Hematopoietic multipotent progenitor cell treated with erythropoietin and hydrocortisone succinate and interleukin-3 and kit ligand, for 6 days (in vitro differentiated cells): ENCODE results near the gene GSTCD.
"Not testable (repeated sequence)": the region's sequence is repeated elsewhere in the genome, so short reads cannot be mapped to it uniquely, and the experiment has no call there.

Experiments
- DNase-seq: peaks from one replicate; pipeline ENCODE4 v3.0.0-alpha.2; 2015

The GSTCD gene, protein sequence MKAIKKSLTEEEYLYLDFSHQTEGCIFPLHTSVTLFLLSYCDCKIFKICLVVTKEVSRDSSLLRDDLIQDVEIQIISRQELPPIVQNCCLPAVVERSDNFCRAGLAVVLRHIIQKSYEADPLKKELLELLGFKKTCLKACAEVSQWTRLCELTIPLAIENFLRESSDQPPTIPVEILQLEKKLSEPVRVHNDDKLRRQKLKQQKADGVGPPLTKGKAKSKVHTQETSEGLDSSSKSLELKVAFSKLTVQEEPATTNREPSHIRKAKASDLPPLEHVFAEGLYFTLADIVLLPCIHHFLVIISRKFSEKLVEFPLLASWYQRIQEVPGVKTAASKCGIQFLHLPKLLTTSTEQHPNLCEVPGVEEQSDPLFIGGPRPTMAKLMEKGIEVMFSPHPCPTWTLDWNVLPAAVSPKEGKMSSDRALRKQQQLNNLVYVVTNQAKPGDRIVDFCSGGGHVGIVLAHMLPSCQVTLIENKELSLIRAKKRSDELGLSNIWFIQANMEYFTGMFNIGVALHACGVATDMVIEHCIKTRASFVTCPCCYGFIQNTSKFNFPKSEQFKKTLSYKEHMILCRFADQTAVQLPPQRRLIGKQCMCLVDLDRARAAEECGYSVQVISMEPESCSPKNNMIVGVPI

DNA sequence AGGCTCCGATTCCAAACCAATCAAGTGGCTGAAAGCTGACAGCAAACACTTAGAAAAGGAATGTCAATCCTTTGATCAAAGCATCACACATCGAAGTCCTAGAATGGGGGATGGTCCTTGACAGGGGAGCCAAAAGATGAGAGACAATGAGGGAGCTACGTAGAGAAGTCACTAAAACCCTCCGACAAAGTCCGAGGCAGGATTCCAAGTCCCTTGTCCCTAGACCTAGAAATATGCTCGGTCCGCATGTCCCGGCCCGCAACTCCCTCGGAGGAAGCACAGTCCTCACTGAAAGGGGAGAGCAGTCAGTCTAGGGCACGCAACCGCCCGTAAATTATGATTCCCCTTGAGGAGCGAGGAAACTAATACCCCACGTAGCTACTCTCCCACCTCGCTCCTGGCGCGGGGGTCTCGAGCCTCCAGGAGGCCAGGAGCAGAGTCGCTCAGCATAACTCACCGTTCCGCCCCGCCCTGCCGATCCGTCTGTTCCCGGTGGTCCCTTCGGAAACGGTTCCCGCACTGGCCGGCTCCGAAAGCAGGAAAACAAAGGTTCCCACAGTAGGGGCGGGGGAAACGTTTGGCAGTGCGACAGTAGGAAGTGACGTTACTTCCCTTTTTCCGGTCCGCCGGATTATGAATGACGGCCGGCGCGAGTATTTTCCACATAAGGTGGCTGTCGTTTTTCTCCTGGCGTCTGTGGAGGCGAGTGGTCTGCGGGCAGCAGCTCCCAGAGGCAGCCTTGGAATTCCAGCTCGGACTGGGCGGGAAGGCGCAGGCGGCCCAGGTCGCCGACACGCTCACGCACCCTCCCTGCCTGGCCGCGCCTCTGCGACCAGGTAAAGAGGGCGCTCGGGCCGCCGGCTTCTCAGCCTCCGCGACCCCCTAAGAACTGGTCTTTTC is at the start of gene GSTCD, which contains the start of gene INTS12:
TSS of gene GSTCD (plus strand) at position 604 of the 900 bp plus-strand sequence. CDS start 8,830 bp downstream, outside the sequence.
TSS of gene INTS12 (minus strand) at position 509 of the 900 bp plus-strand sequence. CDS start 8,684 bp downstream, outside the sequence.
- DNase-seq = peak; percentile 97

DNA sequence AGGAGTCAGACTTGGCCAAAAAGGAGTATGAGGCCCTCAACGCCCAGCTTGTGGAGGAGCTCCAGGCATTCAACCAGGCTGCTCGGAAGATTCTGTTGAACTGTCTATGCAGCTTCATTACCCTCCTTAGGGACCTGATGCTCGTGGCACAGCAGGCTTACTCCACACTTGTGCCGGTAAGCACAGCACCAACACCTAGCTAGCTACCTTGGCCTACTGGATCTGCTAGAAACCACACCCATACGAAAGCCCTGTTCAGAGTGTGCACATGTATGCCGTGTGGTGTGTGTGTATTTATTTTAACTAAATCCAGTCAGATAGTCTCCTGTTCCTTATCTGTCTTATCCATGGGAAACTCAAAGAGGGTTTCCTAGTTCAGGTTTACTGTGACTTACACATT is 49.4 kb upstream of the GSTCD start:
- DNase-seq = no peak

DNA sequence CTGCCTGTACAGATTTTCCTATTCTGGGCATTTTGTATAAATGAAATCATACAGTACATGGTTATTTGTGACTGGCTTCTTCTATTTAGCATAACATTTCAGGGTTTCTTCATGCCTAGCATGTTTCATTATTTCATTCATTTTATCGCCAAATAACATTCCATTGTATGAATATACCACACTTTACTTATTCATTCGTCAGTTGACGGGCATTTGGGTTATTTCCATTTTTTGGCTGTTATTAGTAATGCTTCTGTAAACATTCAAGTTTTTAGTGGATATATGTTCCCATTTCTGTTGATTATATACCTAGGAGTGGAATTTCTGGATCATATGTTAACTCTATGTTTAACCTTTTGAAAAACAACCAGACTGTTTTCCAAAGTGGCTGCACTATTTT is 47.6 kb upstream of the GSTCD start:
- no peak for DNase-seq

DNA sequence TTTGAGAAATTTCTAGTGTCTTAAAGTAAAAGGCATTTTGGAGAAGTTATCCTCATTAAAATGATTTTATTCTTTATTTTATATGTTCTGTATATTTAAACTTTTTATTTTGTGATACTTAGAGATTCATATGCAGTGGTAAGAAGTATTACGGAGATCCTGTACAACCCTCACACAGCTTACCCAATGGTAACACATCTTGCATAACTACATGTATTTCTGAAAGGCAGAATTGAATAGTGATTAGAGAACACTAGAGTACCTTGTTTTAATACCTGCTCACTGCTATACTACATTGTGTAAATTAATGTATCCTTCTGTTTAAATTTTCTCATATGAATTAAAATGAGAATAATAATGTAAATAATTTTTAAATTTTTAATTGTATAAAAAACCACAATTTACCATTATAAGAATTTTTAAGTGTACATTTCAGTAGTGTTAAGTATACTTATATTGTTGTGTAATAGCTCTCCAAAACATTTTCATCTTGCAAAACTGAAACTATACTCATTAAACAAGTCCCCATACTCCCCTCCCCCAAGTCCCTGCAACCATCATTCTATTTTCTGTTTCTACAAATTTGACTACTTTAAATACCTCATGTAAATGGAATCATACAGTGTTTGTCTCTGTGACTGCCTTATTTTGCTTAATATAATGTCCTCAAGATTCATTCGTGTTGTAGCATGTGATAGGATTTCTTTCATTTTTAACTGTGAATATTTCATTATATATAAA is 45.5 kb upstream of the GSTCD start:
- DNase-seq = no peak

DNA sequence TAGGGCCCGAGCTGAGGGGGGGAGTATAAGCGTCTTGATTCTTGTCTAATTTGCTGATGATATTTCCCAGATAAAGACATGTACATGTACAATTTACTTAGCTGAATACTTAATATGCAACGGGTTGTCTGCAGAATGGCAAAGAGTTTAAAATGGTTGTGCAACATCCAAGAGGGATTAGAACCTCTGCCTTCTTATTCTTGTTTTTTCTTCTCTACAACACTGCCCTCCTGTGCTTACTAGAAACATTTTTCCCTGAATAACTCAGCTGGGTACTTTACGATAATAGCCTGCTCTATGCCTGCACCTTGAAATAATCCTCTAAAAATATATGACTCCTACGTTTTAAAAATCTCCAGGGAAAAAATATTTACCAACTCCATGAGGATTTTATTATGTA is 41.9 kb upstream of the GSTCD start:
- DNase-seq = peak; percentile 44

DNA sequence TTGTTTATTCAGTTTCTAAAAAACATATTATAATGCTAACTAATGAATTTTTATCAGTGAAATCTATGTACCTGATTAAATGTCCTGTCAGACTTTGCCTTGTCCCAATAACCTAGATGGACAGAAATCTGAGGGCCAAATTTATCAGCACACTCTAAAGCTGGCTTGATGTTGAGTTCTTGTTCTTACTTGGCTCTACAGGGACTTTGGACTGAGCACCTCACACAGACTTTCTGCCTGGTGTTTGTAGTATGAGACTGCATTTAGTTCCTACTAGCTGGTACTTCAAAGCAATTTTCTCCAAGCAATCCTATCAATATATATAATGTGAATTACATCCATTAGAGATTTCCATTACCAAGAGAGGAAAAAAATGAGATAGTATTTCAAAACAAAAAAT is 37.9 kb upstream of the GSTCD start:
- DNase-seq = no peak

DNA sequence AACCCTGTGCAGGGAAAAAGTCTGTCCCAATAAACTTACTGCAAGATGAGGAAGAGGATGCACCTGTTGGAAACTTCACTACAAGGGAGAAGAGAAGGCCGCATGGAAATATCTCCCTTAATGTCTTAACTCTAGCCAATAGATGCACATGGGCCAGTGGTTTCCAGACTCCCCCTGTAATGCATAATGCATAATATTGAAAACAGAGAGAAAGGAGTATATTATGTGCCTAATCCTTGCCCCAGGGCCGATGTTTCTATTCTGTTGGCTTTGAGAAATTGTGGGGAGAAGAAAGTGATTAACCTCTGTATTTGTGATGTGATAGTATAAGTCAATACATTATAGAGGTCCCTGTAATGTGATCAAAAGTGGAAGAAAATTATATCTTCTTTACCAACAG is 37.3 kb upstream of the GSTCD start:
- no peak for DNase-seq

DNA sequence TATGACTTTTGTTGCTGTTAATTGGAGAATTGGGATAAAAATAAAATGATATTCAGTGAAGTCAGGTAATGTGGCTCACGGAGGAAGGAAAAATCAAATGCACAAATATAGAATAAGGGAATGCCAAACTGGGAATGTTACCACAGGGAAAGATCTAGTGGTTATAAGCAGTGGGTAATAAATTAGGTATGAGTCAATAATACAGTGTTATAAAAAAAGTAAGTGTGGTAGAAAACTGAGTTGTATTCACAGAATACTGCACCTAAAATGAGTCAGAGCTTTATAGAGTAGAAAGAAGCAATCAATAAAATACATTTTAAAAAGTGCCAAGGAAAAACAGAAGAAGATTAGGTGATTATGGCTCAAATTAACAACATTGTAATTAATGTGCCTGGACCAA is 34.6 kb upstream of the GSTCD start:
- no peak for DNase-seq

DNA sequence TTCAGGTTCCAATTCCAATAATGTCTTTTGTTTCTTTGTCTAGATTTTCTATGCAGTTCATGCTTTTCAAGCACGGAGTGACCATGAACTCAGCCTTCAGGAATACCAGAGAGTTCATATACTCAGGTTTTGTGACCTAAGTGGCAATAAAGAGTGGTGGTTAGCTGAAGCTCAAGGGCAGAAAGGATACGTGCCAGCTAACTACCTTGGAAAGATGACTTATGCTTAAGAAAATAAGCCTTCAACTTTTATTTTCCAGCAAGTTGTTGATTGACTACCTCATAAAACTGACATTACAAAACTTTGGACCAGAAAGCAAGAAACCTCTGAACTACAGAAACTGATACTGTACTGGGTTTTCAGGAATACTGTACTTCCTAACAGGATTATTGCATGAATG is 30.9 kb upstream of the GSTCD start:
- DNase-seq = no peak

DNA sequence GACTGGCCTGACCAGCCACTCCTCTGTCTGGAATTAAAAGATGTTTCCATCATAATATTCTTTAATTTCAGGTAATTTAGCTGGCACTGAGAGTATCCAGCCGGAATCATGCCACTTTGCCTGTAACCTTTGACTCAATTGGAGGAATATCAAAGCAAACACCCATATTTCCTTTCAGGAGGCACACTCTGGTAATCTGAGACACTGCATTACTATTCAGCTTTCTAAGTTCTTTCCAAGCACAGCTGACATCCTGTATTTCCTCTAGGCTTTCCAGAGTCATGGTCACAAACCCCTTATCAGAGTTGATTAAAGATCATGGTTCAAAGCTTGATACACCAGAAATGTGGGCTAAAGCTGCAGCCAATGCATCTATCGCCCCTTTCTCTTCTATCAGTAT is 29.4 kb upstream of the GSTCD start:
- DNase-seq = no peak

DNA sequence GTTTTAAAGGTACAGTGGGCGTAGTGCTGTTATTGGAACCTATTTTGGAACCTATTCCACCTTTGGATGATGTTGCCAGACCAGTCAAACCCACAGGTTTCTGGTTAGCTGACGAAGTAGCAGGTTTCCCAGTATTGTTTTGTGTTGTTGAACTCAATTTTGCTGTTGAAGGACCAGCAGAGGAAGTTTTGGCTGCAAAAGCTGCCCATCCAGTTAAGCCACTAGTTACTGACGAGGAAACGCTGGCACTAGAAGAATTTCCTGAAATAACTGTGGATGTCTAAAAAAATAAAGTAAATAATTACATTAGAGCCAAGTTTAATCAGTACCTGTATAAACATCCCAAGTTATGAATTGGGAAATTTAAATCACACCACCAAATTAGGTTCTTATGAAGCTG is 25.5 kb upstream of the GSTCD start:
- DNase-seq = no peak

DNA sequence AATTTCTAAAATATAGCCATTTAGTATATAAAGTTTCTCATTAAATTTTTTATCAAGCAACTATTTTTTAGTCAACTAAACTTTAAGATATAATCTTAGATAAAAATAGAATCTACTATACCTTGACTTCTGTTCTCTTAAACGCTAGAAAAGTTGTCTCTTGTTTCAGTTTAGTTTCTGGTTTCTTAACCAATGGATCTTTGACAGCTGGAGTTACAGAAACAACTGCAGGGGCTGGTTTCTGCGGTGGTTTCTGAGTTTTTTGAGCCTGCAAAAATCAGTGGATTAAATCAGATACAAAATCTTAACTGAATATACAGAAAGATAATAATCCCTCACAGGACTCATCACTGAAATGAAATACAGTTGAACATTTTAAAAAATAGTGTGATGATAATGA is 22.0 kb upstream of the GSTCD start:
- DNase-seq = no peak

DNA sequence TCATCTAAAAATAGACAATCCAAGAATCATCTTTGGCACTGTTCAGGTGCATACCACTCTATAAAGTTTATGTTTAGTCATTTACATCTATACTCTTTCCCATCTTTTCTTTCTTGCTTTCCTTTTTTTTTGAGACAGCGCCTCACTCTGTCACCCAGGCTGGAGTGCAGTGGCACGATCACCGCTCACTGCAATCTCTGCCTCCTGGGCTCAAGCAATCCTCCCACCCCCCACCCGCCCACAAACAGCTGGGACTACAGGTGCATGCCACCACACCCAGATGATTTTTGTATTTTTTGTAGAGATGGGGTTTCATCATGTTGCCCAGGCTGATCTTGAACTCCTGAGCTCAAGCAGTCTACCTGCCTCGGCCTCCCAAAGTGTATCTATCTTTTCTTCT is 13.8 kb upstream of the GSTCD start:
- DNase-seq = not testable (repeated sequence)

DNA sequence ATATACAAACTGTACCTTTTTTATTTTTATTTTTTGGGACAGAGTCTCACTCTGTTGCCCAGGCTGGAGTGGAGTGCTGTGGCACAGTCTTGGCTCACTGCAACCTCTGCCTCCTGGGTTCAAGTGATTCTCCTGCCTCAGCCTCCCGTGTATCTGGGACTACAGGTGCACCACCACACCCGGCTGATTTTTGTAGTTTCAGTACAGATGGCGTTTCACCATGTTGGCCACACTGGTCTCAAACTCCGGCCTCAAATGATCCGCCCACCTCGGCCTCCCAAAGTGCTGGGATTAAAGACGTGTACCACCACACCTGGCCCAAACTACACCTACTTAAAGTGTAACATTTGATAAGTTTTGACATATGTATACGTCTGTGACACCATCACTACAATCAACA is 12.8 kb upstream of the GSTCD start:
- DNase-seq = not testable (repeated sequence)

DNA sequence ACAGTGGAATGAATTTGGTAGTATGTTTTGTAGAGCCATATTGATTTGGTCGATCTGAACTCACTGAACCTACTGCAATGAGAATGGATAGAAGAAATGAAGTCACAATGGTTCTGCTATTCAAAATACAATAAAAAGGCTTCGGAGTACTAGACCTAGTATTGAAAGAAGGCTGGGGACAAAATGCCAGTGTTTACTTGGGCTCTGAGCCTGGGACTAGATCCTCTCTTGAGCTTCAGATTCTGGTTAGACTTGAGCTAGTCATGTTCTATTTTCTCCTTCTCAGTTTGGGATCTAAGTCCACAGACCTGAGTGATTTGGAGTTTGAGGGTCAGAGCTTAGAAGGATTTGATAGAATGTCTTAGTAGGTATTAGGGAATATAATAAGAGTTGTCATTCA is 10.0 kb upstream of the GSTCD start:
- no peak for DNase-seq

DNA sequence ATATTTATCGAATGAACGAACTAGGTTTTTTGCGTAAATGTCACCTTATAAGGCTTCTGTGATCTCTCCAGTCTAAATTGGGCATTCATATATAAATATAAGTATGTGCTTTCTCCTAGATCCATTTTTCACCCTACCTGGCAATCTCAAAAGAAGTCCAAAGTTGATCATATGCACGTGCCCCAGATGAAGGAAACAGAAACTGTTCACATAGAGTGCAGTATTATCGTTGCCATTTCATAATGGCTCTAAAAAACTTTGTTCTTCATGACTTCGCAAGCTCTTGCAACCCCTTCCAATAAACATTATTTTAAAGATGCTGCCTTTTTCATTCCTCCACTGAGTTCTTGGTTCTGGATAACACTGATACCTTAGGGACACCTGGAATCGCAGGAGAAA is 803 bp upstream of the GSTCD start:
- DNase-seq = no peak

DNA sequence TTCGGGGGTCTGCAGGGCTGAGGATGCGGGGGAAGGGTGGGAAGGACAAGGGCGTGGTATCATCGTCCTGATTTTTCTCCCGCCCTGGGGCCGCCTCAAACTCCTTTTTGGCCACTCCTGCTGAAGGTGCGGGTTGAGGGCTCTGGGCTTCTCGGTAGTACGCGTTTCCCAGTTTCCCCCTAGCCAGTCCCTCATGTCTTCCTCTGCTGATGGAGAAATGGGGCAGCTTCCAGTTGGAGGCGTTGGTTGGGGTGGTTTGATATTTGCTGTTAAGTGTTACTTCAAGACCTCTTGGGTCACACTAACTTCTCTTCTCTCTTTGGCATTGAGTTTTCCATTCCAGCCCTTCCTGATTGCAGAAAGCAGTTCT is 482 bp downstream of the GSTCD start:
- DNase-seq = peak; percentile 51

DNA sequence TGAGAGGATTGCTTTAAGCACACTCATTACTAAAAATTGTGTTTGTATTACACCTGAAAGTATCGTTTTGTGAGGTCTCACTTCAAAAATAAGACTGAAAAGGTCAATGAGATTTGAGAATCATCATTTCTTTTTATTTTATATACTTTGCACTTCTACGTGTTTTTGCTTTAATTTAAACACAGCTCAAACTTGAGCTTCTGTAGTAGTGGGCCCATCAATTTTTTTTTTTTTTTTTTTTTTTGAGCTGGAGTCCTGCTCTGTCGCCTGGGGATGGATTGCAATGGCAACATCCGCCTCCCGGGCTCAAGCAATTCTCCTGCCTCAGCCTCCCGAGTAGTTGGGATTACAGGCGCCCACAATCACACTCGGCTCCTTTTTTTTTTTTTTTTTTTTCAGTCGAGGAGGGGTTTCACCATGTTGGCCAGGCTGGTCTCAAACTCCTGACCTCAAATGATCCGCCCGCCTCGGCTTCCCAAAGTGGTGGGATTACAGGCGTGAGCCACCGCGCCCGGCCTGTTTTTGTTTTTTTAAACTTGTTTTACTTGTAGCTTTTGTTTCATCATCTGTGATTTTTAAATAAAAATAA is 1.5 kb downstream of the GSTCD start:
- DNase-seq = no peak

DNA sequence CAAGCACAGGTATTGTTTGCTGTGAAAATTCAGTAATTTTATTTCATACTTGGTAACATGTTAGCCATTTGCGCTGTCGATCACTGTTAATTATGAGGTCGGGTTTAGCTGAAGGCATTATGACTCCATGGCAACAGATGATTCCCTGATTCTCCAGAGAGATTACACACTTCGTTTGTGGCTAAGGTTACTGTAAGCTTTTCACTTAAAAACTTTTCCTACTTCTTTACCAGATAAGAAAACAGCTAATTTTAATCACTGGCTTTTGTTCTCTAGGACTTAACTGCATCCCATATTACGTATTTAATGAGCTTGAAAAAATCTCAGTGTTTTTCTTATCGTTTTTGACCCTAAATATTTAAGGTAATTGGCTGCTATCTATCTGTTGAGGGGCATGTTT is 2.1 kb downstream of the GSTCD start:
- no peak for DNase-seq

DNA sequence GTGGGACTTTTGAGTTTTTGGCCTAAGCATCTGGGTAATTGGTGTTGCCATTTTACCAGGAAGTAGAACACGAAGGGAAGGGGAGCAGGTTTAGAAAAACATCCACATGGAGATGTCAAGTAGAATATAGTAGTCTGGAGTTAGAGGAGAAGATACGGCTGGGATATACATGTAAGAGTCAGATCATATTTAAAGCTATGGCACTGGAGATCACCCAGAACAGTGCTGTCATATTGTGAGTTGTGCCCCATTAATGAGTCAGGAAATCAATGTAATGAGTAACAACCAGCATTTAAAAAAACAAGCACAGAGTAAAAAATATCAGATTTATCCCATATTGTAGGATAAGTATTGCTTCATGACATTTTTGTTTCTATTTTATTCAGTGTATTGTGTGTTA is 4.2 kb downstream of the GSTCD start:
- DNase-seq = no peak

DNA sequence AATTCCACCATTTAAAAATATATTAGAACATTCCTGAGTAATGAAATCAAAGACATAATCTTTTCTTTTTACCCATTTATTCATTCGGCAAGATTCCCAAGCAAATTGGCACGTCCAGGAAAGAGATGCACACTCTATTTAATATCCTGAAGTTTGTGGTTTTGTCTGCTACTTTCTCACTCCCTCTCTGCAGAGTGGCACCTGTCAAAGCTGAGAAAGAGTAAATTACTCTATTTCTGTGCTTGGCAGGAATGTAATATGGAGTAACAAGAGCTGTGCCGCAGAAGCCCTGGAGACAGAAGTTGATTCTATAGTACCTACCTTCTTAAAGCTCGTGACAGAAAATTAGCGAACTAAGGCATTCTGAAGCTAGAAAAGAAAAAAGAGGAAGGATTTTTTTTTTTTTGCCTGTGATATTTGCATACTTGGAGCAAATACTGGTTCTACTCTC is 5.5 kb downstream of the GSTCD start:
- peak; percentile 77 for DNase-seq

DNA sequence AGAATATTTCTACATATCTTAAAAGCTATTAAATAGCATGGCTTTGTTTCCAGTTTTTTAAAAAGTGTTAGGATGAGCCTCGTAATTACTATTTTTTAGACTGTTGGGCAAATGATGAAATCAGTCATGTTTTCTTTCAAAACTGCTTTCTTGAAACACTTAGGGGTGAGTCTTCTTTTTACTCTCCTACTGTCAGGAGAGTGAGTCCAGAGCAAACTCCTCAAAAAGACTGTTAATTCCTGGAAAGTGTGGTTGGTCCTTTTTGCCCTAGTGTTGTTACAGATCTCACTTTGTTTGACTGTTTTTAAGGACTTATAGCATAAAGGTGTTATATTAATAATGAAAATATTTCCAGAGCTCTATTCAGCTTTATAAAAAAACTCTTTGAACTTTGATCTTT is 6.3 kb downstream of the GSTCD start:
- no peak for DNase-seq
